HG02642 (cell line): Measurements from ENCODE around the gene SMIM38.

Source experiments
- ATAC-seq: cut with Tn5 transposase; IDR thresholded peaks from one replicate; pipeline ENCODE4 v1.9.1; 2021; ENCODE audit warnings: mild to moderate bottlenecking; ENCODE audit not compliant: unreplicated experiment, poor library complexity

Gene SMIM38

DNA sequence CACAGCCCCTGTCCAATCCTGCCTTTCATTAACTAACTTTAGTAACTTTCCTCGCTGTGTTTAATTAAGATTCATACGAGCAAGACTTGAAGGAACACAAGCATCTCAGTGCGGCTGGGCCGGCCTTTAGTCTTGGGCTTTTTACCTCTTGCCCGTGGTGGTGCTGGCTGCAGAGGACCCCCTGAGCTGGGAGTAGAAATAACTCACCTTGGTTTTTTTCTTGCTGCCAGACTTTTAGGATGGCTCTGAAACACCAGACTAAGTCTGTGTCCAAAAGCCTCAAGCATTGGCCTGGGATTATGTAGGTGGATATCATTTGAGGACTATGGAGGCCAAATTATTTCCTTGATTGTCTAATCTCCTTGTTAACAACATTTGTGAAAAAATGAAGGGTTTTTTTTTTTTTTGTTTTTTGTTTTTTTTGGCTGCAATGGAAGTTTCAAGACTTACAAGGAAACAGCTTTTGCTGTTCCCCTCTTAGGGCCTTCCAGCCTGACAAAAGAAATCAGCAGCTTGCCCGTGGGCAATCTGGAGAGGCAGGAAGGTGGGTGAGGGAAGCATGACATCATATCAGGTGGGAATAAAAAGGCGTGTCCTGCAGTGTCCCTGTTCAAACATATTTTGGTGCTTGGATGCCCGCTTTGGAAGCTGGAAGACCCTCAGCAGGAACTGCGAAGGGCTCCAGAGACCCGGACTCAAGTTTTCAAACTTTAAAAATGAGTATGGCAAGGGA lies 44.0 kb downstream of the SMIM38 start:
- ATAC-seq, result no peak

DNA sequence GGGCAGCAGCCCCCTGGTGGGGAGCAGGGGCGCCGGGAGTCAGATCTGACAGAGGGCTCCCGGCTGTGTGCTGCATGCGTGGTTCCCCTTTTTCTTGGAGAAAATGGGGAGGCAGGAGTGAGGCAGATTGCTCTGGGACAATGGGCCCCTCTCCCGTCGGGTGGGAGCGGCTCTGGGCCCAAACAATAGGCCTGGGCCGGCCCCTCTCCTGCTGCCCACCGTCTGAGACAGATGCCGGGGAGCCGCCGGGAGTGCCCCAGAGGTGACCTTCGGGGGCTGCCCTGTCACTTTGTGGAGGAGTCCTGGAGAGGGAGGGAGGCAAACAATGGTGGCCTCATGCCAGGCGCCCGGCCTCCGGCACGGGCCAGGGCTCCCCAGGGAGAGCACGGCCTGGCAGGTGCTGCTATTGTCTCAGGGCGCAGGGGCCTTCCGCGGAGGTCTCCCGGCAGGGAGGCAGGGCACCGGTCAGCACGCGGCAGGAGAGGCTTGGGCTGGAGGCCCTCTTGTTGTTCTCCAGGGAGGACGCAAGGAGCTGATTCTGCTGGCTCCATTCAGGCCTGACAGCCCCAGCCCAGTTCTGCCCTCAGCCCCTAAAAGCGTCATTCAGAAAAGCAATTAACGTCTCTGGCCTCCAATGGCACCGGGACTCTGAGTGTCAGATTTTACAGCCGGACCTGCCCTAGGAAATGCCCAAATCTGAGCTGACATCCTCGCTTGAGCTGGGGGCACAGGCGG lies 44.8 kb downstream of the SMIM38 start:
- no peak for ATAC-seq

DNA sequence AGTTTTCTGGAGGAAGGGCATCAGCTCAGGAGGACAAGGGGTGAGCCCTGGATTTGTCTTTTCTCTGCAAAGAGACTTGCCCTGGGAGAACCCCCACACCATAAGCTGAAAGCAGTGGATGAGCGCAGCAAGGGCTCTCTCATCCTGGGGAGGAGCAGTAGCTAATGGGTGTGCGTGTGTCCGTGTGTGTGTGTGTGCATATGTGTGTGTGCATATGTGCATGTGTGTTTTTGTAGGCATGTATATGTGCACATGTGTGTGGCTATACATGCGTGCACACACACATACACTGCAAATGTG lies 45.3 kb downstream of the SMIM38 start:
- ATAC-seq, result no peak

DNA sequence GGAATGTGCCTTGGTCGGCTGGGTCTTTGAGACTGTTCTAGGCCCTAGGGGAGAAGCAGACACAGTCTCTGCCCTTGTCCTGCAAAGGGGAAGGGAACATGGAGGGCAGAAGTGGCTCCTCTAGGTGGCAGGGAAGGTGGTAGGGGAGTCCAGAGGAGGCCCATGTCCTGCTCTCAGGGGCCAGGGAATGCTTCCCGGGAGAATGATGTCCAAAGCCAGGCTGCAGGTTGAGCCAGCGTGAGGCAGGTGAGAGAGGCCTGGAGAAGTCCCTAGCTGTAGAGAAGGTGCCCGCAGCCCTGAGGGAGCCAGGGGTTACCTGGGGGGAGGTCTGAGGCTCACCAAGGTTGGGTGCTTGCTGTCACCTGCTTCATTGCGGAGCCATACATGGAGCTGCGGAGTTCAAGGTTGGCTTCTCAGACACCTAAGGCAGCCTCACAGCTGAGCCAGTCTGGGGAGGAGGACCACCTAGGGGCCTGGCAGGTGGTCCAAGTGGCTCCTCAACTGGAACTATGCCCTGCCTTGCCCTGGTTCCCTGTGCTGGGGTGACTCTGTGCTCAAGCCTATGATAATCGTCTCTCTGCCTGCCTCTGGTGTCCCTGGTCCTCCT lies 46.1 kb downstream of the SMIM38 start:
- no peak for ATAC-seq

DNA sequence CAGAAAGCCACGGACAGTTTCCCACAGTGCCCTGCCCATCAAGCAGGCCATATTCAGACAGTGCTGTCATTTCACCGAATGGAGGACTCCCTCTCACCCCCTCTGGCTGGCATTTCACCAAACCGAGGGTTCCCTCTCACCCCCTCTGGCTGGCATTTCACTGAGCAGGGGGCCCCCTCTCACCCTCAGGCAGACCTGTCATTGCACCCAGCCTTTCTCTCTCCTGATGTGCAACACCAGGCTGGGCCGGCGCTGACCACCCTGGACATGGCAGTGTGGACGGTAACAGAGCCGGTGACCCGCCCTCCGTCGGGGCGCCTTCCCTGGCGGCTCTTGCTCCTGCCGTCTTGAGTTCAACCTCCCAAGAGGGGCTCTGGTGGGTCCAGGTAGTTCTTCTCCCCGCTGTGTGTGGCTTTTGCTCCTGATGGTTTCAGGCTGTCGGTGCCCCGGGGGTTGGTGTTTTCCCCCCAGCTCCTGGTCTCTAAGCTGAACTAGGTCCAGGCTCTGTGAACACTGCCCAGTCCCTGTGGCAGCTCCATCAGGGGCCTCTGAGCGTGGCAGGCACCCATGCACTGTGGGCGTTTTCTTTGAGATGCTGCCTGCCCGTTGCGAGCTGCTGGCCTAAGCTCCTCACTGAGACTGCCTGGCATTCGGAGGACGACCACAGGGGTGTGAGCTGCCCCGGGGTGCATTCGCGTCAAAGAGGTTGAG lies 46.9 kb downstream of the SMIM38 start:
- no peak for ATAC-seq

DNA sequence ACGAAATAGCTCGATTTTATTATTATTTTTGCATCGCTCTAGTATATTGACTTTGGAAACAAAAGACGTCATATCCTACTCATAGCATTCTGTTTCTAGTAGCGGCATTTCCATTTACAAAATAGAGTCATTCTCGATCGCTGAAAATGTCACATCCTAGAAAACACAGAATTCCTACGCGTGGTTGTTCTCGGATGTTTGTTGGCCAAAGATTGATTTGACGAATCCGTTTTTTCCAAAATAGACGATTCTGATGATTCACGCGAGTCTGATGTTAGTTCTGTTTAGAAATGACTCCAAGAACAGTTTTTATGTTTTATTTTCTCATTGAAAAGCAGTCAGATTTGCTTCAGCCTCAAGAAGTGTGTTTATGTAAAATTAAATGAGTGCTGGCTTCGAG lies 47.6 kb downstream of the SMIM38 start:
- ATAC-seq, result no peak

DNA sequence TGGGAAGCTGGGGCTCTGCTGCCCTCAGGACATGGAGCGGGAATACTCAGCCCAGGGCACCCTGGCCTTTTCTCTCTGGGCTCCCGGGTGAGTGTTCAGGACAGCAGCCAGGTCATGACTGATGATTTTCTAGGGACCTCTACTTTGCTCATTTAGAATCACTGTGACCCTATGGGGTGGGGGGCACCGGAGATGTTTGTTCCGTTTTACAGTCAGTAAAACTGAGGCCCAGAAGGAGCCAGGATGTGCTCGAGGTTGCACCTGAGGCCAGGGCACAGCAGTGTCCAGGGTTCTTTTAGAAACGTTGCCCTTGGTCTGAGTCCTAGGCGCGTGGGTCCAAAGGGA lies 48.1 kb downstream of the SMIM38 start:
- no peak for ATAC-seq

DNA sequence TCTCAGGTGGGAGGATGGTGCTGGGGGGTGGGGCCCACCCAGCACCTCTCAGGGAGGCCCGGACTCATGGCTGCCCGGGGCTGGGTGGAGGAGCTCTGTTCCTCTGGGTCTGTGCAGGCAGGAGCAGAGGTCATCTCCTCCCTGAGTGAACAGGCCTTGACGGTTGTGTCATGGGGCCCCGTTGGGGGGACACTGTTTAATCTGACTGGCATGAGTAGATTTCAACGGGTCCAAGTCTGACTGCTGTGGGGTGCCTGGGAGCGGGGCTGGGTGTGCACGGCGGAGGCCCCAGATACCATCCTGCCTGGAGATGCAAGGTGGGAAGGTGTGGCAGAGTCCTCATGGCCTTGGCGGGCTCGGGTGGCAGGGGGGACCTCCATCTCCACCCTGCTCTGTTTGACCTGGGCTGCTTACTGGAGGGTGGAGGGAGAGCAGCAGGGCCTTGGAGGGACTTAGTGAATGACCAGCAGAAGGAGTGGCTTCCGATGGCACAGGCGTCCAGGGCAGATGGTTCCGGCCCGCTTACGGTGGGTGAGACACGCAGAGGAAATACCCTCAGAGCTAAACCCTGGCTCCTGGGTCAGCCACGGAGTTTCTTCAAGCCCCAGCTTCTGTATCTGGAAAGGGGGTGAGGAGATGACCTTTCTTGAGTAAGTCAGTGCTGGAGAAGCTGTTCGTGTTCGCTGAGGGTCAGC lies 48.7 kb downstream of the SMIM38 start:
- no peak for ATAC-seq

DNA sequence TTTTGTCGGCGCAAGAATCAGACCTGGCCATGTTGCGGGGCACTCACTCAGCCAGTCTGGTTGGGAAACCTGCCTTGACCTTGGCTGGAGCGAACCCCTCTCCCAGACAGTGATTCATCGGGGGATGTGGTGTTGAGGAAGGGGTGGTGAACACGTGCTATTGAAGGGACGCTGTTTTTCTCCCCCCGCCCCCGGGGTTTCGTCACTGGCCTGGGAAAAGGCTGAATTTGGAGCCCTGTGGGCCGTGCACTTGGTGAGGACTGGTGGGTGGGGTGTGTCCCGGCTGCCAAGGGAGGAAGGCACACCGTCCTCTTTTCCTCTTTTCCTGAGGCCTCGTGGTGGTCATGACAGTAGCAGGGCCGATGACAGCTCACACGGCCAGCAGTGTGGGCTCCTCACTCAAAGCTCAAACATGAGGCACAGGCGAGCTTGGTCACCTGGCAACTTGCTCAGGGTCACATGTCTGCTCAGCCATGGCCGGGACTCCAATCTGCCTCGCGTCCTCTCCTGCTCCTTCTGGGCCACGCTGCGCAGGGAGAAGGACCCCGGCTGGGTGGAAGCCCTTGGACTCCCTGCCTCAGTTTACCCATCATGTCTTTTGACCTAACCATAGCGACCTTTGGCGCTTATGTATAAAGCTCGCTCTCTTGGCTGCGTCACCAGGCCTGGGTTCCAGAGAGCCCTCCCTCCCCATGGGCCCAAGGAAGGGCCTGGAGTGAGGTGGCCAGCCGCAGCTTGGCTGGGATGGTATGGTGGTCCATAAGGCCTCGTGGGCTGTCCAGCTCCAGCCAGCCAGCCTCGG lies 49.4 kb downstream of the SMIM38 start:
- ATAC-seq, result no peak
